Effector CD8-positive, alpha-beta T cell (primary cell): ENCODE data around the gene TRAPPC14.

Experiments used
- DNase-seq: peaks from one replicate; lab custom pipeline; 2025; lab: John Stamatoyannopoulos, UW

TRAPPC14 gene

DNA sequence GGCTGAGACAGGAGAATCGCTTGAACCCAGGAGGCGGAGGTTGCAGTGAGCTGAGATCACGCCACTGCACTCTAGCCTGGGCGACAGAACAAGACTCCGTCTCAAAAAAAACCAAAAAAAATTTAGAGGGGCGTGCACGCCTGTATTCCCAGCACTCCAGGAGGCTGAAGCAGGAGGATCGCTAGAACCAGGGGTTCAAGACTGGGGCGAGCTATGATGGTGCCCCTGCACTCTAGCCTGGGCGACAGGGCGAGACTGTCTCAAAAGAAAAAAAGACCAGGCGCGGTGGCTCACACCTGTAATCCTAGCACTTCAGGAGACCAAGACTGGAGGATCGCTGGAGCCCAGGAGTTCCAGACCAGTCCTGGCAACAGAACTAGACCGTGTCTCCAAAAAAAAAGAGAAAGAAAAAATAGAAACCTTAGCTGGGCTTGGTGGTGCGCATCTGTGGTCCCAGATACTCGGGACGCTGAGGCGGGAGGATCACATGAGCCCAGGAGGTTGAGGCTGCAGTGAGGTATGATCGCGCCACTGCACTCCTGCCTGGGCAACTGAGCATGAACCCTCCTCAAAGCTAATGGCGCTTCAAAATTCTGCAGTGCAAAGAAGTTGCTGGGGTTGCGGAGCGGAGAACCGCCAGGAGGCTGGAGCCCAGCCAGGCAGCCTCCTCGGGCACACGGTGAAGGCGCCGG, 32.1 kb downstream of the TRAPPC14 start:
- no peak for DNase-seq

DNA sequence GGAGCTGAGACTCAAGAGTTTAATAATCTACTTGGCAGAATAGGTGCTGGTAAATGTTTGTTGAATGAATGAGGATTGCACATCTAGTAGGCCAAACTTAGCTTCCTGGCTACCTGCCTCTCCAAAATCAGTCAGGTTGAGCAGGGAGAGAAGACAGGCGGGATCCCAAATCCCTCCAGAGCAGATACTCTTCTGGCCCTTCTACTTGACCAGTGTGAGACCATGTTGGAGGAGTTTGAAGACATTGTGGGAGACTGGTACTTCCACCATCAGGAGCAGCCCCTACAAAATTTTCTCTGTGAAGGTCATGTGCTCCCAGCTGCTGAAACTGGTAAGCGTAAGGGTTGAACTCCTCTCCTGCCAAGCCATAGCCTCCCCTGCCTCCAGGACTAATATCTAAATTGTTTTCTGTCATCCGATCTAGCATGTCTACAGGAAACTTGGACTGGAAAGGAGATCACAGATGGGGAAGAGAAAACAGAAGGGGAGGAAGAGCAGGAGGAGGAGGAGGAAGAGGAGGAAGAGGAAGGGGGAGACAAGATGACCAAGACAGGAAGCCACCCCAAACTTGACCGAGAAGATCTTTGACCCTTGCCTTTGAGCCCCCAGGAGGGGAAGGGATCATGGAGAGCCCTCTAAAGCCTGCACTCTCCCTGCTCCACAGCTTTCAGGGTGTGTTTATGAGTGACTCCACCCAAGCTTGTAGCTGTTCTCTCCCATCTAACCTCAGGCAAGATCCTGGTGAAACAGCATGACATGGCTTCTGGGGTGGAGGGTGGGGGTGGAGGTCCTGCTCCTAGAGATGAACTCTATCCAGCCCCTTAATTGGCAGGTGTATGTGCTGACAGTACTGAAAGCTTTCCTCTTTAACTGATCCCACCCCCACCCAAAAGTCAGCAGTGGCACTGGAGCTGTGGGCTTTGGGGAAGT, 34.0 kb downstream of the TRAPPC14 start:
- DNase-seq = no peak

DNA sequence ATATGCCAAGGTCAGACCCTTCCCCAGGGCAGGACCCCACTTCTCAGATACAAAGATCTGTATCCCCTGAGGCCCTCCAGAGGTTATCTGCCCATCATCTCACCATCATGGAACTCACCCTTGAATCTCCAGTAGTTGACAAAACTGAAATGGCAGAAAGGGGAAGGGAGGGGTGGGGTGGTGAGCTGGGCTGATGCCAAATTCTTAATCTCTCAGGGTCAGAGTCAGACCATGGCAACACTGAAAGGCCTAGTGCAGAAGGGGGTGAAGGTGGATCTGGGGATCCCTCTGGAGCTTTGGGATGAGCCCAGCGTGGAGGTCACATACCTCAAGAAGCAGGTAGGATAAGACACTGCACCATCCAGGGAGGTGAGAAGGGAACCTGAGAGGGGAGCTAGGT, 36.0 kb downstream of the TRAPPC14 start:
- no peak for DNase-seq

DNA sequence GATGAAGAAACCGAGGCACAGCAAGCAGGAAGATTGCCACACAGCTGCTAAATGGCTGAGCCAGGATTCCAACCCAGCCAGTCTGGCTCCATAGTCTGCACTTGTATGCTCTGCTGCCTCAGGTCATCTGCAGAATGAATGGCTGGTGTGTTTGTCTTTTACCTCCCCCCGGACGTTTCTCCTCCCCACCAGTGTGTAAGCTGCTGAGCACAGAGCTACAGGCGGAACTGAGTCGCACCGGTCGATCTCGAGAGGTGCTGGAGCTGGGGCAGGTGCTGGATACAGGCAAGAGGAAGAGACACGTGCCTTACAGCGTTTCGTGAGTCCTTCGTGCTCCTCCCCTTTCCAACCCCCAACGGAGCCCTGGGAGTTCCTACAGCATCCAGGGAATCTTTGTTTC, 36.5 kb downstream of the TRAPPC14 start:
- no peak for DNase-seq

DNA sequence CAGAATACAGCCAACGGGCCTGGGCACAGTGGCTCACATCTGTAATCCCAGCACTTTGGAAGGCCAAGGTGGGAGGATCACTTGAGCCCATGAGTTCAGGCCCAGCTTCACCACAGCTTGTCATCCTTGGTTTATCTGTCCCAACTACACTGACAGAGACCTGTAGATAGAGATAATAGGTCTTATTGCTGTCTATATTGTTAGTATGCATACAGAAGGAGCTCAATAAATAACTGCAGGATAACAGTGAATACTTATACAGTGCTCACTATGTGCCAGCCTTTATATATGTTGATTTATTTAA, 37.8 kb downstream of the TRAPPC14 start:
- DNase-seq = no peak

DNA sequence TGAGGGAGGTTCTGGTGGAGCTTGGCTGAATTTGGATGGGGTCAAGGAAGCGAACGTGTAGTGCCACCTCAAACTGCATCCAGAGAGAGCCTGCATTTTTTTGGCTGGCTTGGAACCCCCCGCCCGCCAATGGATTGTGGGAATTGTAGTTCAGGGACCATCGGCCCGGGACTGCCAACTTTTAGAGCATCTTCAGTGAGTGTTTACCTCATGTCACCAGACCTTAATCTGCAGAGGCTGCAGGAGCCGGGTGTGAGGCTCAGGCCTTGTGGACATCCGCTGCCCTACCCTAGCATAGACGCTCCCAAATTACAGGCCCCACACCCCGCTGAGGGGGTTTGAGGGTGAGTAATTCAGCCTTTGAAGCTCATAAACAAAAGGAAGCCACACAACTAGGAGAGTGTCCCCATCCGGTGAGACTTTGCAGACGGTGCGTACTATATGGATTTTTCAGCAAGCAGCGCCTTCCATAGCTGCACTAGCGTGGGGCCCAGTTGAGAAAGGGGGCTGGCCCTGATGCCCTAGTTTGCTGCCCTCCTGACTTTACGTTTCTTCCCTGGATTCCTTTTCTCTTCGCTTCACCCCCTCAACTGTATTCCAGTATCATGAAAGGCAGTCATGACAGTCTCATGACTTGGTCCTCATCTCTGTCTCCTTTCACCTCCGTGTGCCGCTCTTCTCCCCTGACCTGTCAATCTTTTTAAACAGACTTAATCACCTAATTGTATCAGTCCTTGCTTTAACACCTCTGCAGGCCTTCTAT, 38.4 kb downstream of the TRAPPC14 start:
- DNase-seq = peak; percentile 58

DNA sequence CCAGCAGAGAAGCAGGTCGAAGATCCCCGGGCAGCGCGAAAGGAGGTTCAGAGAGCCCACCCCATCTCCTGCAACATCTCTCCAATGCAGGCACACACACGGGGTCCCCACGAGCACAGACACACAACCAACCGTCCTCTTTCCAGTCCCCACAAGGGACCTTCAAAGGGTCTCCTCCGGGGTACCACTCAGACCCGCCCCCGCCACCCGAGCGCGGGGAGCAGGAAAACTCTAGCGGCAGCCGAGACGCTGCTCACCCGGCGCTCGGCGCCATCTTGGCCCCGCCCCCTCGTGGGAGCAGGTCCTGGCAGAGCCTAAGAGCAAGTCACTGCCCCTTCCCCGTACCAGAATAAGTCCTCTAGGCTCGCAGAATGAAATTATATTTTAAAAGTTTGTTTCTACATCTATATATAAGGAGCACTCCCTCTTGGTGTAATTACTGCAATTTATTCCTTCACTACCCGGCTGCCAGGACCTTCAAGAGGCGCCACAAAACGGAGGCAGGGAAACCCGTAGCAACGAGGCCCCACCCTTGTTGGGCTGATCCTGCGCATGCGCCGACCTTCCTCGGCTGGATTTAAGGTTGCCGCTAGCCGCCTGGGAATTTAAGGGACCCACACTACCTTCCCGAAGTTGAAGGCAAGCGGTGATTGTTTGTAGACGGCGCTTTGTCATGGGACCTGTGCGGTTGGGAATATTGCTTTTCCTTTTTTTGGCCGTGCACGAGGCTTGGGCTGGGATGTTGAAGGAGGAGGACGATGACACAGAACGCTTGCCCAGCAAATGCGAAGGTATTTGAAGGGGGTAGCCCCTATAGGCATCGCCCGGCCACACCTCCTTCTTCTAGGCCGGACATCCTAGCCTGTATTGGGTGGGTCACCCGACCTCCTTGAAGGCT, 39.2 kb downstream of the TRAPPC14 start, which contains the start of the genes CNPY4 and TAF6:
TSS of gene CNPY4 (plus strand) at position 563 of the 898 bp plus-strand sequence. CDS start at position 674, 111 bp downstream.
TSS of gene TAF6 (minus strand) at position 287 of the 898 bp plus-strand sequence. CDS start 5,149 bp downstream, outside the sequence.
- DNase-seq = peak; percentile 90

DNA sequence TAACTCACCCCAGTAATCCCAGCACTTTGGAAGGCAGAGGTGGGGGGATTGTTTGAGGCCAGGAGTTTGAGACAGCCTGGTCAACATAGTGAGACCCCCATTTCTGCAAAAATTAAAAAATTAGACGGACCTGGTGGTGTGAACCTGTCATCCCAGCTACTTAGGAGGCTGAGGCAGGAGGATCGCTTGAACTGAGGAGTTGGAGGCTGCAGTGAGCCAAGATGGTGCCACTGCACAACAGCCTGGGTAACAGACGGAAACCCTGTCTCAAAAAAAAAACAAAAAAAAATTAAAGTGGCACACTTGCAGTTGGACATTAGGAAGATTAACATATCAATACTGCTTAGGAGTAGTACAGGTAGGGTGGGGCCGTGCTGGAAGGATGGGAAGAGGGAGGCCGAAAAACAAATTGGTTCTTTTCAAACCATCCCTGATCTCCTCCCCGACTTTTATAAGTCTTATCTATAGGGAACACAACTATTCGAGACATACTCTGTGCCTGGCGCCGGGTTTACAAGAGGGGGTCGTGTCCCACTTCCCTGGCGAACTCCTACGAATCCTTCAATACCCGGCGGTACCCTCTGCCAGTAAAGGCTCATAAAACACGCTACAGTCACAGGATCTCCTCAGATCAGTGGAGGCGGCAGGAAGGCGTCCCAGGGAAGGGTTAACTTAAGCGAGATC, 40.0 kb downstream of the TRAPPC14 start:
- DNase-seq = no peak

DNA sequence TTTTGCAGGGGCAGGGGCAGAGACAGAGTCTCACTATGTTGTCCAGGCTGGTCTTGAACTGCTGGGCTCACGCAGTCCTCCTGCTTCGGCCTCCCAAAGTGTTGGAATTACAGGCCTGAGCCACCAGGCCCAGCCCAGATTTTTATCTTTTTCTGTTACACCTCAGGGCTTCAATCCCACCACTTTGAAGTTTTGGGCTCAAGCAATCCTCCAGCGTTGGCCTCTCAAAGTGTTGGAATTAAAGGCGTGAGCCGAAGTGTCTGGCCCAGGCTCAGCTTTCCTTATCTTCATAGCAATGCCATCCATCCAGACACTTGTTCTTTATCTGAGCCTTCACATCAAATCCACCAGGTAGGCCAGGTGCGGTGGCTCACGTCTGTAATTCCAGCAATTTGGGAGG, 43.5 kb downstream of the TRAPPC14 start:
- no peak for DNase-seq

DNA sequence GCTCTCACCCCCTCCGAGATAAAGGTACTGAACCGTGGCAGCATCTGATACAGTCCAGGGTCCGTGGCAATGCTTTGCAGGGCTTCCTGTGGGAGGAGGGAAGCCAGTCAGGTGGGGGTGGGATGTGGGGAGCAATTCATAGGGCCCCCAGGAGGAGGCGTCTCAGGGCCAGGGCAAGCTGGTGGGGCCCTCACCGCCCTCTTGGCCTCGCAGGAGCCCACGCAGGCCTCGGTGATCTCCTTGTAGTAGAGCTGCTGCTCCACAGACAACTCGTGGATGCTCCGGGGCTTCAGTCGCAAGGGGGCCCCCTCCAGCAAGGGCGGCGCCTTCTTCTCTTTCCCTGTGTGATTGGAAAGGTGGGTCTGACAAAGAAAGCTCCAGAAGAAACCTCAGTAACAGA, 46.6 kb downstream of the TRAPPC14 start:
- DNase-seq = no peak

DNA sequence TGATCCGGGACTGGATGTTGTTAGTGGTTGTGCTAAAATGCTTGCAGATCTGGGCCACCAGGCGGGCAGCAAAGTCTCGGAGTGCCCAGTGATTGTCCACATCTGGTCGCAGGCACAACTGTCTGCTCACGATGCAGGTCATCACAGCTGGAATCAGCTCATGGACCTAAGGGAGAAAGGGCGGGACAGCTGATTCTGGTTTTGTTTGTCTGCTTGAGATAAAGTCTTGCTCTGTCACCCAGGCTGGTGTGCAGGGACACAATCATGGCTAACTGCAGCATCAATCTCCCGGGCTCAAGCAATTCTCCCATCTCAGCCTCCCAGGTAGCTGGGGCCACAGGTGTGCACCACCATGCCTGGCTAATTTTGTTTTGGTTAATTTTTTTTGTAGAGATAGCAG, 47.4 kb downstream of the TRAPPC14 start:
- DNase-seq = no peak

DNA sequence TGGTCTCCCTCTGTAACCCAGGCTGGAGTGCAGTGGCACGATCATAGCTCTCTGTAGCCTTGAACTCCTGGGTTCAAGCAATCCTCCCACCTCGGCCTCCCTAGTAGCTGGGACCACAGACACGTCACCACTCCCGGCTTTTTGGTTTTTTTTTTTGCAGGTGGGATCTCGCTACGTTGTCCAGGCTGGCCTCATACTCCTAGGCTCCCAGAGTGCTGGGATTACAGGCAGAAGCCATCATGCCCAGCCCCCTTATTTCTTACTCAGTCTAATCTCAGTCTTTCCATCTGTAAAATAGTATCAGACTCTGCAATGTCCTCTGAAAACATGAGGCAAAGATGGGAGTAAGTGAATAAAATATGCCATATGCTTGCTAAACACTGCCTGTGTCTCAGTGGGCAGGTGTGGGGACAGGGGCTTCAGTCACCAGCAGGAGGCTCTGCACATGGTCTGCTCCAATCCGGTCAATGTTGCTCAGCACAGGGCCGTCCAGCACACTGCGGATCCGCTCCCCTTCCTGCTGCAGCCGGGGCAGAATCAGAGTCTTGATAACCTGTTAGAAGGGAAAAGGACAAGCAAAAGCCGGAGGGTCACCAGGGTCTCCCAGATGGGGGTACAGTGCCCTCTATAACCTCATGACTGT, 48.9 kb downstream of the TRAPPC14 start:
- DNase-seq = no peak

DNA sequence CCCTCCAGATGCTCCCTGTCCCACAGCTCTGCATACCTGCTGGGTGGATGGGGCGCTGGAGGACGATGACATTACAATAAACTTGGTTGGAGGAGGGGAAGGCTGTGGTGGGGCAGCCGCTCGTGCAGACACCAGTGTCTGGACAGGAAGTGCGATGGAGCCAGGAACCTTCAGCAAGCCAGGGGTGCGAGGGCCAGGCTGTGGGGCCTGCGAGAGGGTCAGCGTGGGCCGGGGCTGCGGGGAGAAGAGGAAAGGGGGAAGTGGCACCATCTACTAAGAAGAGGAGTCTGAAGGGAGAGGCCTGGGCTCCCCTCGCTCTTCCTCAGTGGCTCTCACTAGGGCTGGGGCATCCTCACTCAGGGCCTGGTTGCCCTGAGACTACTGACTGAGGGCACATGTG, 50.6 kb downstream of the TRAPPC14 start:
- no peak for DNase-seq

DNA sequence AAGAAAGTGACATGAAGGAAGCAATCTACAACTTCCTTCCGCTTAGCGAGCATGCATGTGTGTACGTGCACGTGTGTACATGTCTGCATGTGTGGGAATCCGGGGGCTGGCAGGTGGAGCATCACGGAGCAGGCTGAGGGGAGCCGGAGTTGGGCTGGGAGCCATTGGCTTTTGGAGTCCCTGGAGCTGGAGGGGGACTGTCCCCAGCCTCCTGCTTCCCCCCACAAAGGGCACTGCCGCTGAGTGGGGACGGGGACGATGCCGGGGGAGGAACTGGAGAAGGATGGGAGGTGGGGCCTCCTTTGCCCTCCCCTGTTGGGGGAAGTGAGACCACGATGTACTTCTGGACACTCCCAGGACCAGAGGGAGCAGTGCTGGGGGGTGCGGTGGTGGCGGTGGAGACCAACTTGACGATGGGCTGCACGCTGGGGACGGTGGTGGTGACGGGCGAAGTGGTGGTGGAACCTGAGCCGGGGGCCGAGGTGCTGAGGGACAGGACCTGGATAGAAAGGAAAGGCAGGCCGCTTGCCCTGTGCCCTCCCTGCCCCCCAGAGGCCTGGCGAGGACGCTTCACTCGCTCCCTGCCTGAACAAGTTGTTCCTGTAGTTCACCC, 51.3 kb downstream of the TRAPPC14 start:
- no peak for DNase-seq

DNA sequence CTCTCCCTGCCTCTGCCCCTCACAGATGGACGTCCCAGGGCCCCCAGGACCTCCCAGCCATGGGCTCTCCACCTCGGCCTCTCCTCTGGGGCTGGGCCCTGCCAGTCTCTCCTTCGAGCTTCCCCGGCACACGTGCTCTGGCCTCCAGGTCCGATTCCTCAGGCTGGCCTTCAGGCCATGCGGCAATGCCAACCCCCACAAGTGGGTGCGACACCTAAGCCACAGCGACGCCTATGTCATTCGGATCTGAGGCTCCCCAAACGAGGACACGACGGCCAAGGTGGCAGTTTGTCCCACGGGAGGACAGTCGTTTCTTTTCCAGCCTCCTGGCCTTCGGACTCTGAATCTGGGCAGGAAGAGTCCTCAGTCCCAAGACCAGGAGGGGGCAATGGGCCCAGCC, 51.9 kb downstream of the TRAPPC14 start:
- DNase-seq = no peak

DNA sequence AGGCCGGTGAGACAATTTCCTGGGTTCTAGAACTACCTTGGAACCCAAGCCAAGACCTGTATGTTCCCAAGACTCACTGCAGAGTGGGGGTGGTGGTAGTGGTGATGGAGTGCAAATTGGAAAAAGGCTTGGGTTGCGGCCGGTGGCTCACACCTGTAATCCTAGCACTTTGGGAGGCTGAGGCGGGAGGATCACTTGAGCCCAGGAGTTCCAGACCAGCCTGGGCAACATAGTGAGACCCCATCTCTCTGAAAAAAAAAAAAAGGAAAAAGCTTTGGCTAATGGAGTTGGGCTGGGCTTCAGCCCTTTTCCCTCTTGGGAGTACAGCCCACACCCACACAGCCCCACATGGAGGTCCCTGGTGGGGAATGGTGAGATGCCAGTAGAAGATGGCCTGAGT, 53.0 kb downstream of the TRAPPC14 start:
- DNase-seq = no peak
